GM11168 (cell line): ENCODE measurements around the gene BTRC.

Experiments used
- in situ Hi-C: fragments of 300-500 bp; cut with MboI; formaldehyde crosslinking; loops from one replicate; pipeline ENCODE4 v1.12.0; 2022; ENCODE audit warnings: low sequenced_read_pairs; ENCODE audit not compliant: unreplicated experiment

The BTRC gene

GRCh38 chr10:101466016-101466912, 112.3 kb downstream of the BTRC start:
- in situ Hi-C loops: no loop called here

DNA sequence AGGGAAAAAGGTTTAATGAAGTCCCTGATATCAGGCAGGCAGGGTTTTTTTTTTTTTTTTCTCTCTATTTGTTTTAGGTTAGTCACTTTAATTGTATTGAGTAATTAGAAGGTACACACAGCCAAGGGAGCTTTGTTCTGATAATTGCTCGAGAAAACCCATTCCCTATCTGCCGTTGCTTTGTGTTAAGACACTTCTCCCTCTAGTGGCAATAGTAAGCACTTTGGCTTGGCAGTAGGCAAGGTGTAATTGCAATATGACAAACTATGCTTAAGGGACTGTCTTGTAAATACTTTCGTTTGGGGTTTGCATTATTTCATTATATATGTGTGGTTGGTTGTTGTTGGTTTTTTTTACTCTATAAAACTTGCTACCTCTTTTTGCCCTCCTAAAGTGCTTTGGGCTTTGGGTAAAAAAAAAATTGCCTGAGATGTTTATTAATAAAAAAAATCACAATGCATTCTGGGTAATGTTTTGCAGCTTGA, 113.4 kb downstream of the BTRC start:
- in situ Hi-C loops: no loop called here

DNA sequence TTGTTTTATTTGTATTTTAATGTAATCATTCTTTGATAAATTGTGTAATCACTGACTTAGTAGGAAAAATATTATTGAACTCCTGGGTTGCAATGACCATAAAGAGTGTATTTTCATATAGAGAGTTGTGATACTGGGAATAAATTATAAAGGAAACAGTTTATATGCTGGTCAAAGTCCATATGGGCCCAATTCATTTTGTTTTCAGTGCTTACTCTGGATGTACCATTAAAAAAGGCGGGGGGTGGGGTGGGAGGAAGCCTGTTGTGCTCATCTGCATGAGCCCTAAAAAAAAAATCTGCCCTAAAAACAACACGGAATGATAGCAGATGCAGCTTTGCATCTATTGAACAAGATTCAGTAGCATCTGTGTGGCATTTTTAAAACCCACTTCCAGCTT, 114.2 kb downstream of the BTRC start:
- in situ Hi-C loops: no loop called here

DNA sequence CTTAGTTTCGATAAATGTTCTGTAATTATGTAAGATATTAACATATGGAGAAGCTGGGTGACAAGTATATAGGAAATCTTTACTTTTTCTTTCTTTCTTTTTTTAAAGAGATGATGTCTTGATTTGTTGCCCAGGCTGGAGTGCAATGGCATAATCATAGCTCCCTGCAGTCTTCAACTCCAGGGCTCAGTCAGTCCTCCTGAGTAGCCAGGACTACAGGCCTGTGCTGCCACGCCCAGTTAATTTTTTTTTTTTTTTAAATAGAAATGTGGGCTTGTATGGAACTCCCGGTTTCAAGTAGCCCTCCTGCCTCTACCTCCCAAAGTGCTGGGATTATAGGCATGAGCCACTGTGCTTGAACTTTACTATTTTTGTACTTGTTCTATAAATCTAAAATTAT, 122.4 kb downstream of the BTRC start:
- in situ Hi-C loops: no loop called here

DNA sequence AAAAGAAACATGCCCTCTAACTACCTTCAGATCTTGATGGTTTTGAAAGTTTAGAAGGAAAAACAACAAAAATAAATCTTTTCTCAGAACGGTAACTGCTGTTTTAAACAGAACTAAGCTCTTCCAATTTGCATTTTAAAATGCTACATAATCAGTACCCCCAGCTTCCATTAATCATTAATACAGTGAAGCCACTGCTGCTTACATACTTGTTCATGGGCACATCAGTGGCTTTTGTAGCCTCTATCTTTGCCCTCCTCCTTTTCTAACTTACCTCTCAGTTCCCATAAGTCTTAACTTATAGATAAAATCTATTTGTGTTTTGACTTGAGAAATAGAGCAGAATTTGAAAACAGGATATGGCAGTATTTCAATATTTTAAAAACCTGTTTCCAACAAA, 125.0 kb downstream of the BTRC start:
- in situ Hi-C loops: no loop called here

- in situ Hi-C loops: no loop called here
Measured at GRCh38 chr10:101481256-101481655, 127.3 kb downstream of the BTRC start.

DNA sequence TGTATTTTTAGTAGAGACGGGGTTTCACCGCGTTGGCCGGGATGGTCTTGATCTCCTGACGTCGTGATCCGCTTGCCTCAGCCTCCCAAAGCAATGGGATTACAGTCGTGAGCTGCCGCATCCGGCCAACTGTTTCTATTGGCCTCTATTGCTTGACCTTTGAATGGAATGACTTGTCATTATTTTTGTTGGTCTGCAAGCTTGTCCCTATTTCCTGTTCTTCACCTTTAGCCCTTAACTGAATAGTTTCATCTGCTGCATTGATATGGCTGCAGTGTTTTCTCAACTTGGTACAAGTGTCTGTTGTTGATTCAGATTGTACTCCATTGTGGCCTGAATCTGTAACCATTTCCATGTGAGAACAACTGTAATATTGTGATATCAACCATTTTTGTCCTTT, 128.6 kb downstream of the BTRC start:
- in situ Hi-C loops: no loop called here

DNA sequence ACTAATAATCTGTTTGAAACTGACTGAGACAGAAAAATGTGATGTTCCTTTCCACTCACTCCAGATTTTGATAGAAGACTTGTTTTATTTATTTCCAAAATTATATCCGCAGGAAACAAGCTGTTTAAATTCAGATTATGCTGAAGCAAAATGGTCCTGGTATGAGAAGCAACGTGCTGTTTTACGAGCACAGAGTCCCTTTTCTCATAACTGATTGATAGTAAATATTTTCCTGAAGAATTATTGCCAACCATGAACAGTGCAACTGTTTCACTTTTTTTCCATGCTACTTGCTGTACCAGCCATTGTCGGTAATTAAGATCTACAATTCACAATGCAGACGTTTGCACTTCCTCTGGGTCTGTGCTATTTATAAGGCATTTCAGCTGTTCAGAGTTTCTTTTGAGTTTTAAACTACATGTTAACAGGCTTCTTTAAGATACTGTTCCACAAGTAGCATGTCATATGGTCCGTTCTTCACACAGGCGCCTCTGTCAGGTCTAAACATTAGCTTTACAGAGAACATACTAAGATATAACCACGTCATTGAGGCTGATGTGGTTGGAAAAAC, 130.3 kb downstream of the BTRC start:
- in situ Hi-C loops: no loop called here

DNA sequence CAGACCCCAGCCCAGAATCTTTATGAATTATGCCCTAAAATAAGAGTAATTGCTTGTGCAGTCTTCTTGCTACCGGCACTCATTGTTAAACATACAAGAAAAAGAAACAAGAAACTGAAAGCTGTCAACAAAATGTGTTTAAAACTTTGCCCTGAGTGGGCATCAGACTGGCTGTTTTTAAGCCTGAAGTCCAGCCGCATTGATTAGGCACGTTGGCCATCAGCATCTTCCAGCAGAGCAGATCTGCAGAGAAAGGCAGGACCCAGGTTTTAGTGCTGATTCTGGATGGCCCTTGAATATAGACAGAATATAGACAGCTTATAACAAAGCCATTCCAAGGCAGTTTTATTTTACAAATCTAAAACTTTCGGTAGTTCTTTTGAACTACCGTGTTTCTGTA, 131.2 kb downstream of the BTRC start:
- in situ Hi-C loops: no loop called here

- in situ Hi-C loops: no loop called here
Measured at GRCh38 chr10:101485681-101486554, 132.0 kb downstream of the BTRC start.

DNA sequence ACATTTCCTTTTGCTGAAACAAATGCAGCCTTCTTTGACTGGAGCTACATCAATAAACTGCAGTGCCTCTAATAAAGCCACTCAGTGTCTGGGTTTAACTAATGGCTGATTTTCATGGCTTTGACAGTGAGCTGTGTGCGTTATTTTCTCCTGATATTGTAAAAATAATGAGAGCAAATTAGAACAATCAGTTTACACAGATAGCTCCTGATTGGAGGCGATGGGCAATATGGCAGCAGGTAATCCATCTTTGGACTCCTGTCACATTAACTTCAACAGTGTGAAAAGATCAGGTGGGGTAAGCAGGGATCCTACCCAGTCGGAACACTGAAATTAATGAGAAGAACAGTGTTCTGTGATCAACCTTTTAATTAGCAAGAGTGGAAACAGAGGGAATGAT, 133.4 kb downstream of the BTRC start:
- in situ Hi-C loops: no loop called here

DNA sequence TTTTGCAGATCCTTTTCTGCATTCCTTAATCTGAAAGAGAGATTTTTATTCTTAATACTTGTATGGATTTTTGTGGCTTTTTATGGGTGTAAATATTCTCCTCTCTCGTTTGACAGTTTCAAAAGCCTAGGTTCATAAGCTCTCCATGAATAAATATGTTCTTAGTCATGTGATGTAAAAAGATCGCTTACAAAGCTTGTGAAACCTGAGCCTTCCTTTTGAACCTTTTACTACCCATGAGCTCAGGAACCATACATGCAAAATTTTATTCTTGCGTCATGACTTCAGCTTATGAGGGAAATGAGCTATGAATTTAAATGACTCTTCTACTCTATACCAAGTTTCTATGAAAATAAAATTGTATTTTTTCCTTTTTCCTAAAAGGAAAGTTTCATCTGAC, 135.4 kb downstream of the BTRC start:
- in situ Hi-C loops: no loop called here

DNA sequence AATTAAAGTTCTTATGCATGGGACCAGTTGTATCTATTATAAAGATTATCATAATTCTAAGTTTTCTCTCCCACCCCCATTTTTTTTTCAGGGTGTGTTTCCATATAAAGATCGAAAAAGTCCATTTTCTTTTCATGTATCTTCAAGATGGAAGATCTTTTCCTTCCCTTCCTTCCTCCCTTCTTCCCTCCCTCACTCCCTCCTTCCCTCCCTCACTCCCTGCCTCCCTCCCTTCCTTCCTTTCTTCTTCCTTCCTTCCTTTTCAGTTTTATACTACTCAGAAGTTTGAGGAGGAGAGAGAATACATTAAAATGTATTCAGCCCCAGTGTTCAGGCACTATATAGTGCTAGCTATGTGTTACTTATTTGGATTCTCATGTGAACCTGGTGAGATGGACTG, 136.1 kb downstream of the BTRC start:
- in situ Hi-C loops: no loop called here

- in situ Hi-C loops: no loop called here
Measured at GRCh38 chr10:101492205-101492604, 138.2 kb downstream of the BTRC start.

DNA sequence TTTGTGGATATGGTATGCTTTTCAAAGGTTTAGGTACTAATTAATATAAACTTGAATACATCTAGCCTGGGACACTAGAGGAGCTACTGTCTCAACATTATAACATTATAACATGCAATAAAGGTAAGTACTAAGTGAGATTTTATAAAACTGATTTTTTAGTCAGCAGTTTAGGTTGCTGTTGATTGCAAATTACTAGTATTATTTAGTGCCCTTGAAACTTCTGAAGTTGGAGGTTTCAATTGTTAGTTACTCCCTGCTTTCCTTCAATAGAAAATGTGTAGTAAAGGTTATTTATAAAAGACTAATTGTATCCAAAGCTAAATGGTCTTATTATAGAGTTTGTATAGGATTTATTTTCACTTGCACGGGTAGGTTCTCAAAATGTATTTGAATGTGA, 138.8 kb downstream of the BTRC start:
- in situ Hi-C loops: no loop called here

DNA sequence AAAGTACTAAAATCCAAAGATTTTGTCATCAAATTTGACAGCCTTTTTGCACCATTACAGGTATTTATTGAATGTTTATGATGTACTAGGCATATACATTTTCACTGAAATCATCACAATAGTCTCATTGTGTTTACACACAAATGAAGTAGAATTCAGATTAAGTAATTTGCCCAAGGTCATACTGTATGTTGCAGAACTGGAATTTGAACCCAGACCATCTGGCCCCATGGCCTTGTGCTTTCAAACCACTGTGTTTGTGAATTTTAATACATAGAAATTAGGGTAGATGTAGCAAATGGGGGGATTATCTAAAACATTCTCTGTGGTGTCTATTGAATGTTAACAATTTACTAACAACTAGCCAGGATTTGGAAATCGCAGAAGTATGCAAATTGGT, 139.3 kb downstream of the BTRC start:
- in situ Hi-C loops: no loop called here

- in situ Hi-C loops: no loop called here
Measured at GRCh38 chr10:101493782-101494281, 139.9 kb downstream of the BTRC start.

DNA sequence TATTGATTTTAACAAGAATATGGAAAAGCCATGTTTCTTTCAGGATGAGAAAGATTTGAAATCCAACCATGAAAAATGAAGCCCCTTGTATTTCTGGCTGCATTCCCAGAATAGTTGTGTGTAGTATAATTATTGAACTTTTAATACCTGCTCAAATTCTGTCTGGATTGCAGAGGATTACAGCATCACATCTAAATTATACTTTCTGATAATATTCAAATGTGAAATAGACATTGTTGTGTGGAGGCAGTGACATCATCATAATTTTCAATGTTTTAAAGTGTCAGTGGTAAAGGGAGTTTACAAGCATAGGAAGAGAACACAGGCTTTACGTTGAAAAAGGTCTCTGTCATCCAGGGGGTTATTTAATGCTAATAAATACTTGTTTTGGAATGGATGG, 140.7 kb downstream of the BTRC start:
- in situ Hi-C loops: no loop called here

DNA sequence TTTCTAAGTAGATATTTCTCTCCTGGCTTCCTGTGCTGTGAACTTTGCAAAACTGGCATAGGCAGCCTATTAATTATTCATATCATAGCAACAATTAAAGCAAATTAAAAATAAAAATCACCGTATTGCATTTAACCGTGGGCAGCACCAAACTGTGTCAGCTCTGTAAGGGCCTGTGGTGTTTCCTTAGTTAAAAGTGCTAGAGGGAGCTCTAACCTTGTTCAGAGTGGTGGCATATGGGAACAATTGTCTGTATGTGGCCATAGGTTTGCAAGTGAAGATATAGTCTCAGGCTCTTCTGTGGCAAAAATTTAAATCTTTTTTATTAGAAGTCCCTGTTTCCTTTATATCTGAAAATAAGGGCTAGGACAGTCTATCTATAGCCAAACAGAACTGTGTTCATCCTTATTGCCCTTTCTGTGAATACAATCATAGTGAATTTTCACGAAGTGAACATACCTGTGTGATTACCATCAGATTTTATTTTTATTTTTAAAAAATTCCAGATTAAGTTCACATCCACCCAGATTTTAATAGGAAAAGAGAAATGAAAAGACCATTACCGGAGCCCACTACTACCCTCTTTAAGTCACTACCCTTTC, 141.5 kb downstream of the BTRC start:
- in situ Hi-C loops: no loop called here

DNA sequence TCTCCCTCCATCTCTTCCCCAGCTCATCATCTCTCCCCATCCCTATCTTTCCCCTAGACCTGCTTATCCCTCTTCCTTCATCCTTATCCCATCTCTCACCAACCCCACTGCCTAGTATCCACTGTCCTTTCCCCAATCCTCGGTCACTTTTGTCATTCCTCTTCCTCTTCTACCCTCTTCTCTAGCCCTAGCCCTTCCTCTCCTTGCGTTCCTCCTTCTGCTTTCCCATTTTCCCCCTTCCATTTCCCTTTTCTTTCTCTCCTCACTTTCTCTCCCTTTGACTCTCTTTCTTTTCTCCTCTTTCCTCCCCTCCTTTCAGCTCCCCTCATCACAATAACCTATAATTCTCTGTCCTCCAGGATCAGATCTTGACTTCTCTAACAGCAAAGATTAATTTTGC, 150.5 kb downstream of the BTRC start:
- in situ Hi-C loops: no loop called here
